HG02884 (cell line): ENCODE measurements around the gene HRC.
"Not testable (repeated sequence)": the region's sequence is repeated elsewhere in the genome, so short reads cannot be mapped to it uniquely, and the experiment has no call there.

Experiments
- ATAC-seq: cut with Tn5 transposase; IDR thresholded peaks from one replicate; pipeline ENCODE4 v1.9.1; 2021; ENCODE audit warnings: mild to moderate bottlenecking, moderate library complexity; ENCODE audit not compliant: unreplicated experiment

HRC gene

DNA sequence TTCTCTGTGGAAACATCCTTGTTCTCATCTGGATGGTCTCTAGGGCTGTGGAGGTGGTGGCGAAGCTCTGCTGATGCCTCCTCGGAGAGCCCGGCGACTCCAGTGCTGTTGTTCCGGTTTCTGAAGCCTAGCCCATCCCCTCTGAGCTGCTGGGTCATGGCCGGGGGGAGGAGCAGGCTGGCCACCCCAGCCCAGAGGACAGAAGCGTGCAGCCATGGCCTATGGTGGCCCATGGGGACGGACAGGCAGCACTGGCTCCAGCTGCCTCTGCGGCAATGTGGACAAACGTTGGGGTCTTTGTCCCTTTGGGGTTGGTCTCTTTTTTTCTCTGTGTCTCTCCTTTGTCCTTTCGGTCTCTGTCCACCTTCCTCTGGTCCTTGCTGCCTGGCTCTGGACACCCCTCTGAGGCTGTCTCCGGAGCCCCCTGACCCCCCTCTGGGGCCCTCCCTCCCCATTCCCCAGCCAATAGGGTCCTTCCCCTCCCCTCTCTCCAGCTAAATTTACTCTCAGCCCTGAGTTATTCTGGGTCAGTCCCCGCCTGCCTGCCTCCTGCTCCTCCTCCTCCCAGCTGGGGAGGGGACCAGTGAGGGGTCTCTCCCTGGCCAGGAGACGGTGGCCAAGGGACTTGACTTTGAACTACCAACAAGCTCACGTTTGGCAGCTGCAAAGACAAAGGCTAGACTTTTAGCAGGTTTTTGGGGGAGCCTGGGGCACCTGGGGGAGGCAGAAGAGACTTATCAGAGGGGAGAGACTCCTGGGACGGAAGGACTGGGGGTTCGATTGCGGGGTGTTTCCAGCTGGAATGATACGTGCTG, at the start of gene HRC:
Gene HRC (minus strand): TSS at position 392 of the 815 bp plus-strand sequence. CDS start 159 bp downstream, at position 233.
- ATAC-seq: no peak

- no peak for ATAC-seq
These were observed 45.8 kb upstream of the HRC start for GRCh38 chr19:49201042-49201441.

GRCh38 chr19:49200238-49200862, 45.2 kb upstream of the HRC start:
- ATAC-seq: no peak

DNA sequence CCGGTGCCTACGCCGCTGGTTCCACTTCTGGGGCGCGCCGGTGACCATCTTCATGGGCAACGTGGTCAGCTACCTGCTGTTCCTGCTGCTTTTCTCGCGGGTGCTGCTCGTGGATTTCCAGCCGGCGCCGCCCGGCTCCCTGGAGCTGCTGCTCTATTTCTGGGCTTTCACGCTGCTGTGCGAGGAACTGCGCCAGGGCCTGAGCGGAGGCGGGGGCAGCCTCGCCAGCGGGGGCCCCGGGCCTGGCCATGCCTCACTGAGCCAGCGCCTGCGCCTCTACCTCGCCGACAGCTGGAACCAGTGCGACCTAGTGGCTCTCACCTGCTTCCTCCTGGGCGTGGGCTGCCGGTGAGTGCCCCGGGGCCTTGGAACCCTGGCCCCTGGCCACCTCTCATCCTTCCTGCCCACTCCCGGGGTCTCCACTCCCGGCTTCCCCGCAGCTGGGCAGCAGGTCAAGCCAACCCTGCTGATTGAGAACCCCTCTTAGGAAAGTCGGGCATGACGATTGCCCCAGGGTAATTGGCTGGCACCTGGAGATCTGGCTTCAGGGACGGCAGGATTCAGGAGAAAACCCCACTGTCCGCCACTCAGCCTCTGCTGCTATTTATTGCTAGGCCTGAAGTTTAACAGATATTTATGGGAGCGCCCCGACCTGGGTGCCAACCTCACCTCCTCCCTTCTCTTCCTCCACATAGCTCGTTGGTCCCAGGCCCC, 41.5 kb upstream of the HRC start:
- ATAC-seq: no peak

DNA sequence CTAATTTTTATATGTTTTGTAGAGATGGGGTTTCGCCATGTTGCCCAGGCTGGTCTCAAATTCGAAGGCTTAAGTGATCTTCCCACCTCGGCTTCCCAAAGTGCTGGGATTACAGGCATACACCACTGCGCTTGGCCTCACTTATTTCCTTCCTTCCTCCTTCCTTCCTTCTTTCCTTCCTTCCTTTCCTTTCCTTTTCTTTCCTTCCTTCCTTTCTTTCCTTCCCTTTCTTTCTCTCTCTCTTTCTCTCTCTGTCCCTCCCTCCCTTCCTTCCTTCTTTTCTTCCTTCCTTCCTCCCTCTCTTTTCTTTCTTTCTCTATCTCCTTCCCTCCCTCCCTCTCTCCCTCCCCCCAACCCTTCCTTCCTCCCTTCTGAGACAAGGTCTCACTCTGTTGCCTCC, 39.2 kb upstream of the HRC start:
- ATAC-seq: no peak

GRCh38 chr19:49193822-49194394, 38.7 kb upstream of the HRC start:
- no peak for ATAC-seq

DNA sequence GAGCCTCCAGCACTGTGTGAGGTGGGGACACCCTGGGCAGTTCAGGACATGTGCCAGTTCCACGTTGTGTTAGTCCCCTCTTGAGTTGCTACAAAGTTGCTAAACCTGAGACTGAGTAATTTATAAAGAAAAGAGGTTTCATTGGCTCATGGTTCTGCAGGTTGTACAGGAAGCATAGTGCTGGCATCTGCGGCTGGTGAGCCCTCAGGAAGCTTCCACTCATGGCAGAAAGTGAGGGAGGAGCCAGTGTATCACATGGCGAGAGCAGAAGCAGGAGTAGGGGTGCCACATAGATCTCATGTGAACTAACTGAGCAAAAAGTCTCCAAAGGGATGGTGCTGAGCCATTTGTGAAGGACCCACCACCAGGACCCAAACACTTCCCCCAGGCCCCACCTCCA, 35.6 kb upstream of the HRC start:
- no peak for ATAC-seq

DNA sequence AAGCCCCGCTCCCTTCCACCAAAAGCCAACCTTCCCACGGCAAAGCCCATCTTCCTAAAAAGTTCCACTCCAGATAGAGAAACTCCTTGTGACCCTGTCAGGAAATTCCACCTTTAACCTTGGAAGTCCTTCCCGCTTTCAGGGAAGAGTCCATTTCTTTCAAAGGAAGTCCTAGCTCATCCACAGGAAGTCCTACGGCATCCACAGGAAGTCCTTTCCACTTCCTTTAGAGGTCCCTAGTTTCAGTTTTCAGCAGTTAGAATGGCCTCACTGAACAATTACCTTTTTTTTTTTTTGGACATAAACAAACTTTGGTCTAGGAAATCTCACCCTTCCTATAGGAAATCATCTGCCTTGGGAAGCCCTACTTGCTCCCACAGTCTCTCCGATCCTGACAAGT, 34.1 kb upstream of the HRC start:
- no peak for ATAC-seq

- ATAC-seq: no peak
These were observed 33.5 kb upstream of the HRC start for GRCh38 chr19:49188626-49189200.

DNA sequence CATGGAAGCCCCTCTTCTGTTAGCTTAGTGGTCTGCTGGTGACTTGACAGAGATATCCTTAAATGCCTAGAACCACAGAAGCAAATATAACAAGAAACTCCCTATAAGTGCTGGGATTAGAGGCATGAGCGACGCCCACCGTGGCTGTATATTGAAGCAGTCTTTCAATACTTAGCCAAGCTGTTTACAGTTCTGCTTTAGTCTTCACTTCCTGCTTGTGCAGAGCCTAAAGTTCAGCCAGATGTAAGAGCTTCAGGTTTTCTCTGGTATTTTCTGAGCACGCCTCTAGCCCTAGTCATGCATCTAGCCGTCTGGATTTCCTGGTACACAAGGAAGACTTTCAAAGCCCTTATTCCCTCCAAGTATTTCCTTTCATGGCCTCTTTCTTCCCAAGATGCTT, 30.9 kb upstream of the HRC start:
- ATAC-seq: no peak

DNA sequence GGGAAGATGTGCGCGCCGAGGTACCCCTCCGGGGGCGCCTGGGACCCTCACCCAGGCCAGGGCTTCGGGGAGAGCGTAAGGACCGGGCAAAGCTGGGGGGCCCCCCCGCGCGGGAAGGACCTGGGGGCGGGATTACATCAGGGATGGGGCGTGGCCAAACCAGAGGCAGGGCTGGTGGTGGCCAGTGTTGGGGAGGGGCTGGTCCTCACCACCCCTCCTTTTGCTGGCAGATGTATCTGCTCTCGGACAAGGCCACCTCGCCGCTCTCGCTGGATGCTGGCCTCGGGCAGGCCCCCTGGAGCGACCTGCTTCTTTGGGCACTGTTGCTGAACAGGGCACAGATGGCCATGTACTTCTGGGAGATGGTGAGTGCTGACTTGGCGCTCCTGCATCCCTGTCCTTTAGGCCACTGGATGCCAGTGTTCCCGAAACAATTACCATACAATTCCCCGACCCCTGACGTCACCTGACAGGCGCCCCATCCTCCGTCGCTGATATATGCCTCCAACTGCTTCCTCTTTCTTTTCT, 27.7 kb upstream of the HRC start:
- no peak for ATAC-seq

- not testable (repeated sequence) for ATAC-seq
These were observed 27.0 kb upstream of the HRC start for GRCh38 chr19:49182010-49182847.

DNA sequence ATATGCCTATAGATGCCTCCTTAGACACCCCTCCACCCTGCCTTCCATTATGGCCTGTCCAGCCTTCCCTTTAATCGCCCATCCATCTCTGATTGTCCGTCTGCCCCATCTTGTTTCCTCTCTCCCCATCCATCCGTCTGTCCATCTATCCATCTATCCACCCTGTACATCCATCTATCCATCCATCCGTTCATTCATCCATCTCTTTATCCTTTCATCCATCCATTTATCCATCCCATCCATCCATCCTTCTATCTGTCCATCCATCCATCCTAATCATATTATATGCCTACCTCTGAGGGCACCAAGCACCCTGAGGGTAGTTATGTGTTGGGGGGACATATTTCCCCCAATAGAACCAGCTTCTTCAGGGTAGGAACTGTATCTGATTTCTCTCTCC, 25.5 kb upstream of the HRC start:
- ATAC-seq: no peak

- no peak for ATAC-seq
These were observed 18.0 kb upstream of the HRC start for GRCh38 chr19:49173198-49173597.

- no peak for ATAC-seq
These were observed 13.2 kb upstream of the HRC start for GRCh38 chr19:49168421-49168820.

DNA sequence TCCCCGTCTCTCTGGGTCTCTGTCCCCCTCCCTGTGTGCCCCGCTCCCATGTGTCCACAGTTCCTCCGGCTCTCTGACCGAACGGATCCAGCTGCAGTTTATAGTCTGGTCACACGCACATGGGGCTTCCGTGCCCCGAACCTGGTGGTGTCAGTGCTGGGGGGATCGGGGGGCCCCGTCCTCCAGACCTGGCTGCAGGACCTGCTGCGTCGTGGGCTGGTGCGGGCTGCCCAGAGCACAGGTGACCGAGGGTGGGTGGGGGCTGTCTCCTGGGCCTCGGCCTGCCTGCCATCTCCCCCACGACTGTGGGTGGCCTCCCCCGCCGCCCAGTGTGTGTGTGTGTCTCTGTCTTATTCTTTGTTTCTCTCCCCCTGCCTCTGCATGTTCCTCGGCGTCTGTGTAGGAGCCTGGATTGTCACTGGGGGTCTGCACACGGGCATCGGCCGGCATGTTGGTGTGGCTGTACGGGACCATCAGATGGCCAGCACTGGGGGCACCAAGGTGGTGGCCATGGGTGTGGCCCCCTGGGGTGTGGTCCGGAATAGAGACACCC, 12.7 kb upstream of the HRC start:
- ATAC-seq: no peak

GRCh38 chr19:49165865-49166301, 10.7 kb upstream of the HRC start:
- no peak for ATAC-seq

DNA sequence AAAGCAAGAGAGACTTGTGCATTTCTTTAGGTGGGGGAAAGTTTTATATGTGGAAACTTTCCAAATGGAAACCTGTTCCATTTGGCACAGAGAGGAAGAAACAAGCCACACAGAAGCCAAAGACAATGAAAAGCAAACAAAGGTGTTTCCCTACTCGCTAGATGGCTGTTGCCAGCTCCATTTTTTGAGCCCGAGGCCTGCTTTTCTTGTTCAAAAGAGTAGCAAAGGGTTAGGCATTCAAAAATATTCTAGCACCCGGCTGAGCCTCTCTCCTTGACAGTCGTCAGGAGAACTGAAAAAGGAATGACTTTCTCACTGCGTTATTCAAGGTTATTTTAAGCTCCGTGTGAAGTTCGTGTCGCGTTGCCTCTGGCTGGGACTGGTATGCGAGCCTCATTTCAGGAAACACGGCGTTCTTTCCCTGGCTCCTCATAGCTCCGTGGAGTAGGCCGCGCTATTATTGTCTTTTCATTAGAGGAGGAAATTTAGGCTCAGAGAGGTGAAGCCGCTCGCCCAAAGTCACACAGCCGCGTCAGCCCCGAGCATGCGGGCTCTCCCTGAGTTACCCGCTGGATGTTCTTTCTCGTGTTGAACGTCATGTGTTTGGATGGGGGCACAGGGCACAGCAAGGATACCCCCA, 10.0 kb upstream of the HRC start:
- no peak for ATAC-seq

DNA sequence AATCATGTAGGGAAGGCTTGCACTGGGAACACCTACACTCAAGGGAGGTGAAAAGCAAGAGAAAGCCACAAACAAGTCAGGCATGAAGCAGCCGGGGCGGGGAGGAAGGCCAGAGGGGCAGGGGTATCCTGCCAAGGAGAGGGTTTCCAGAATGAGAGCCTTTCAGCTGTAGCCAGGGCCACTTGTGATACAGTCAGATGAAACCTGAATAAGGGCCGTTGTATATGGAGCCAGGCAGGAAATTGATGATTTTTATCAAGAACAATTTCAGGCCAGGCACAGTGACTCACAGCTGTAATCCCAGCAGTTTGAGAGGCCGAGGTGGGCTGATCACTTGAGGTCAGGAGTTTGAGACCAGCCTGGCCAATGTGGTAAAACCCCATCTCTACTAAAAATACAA, 6.8 kb upstream of the HRC start:
- ATAC-seq: no peak
